Measurements from ENCODE around the gene ADCY2.

- TF ChIP-seq ZNF3 (CRISPR knock-in tag; IDR thresholded peaks at IDR 0.05) (no peak), CTCF (IDR thresholded peaks at IDR 0.05 in 2 of 3, conservative IDR thresholded peaks at IDR 0.05 in 1 of 3; ENCODE audit: insufficient read depth in 2 of 3, low read depth in 1 of 3, low read length in 3 of 3) (no peak), SIX5 (IDR thresholded peaks at IDR 0.05; ENCODE audit: borderline replicate concordance in 1 of 2, insufficient read depth in 1 of 2, low read depth in 1 of 2, low read length in 2 of 2) (no peak), LEF1 (IDR thresholded peaks at IDR 0.05) (no peak), KLF16 (IDR thresholded peaks at IDR 0.05) (no peak), POLR2AphosphoS5 (IDR thresholded peaks at IDR 0.05; ENCODE audit: control insufficient read depth, insufficient read depth, low read depth, low read length) (no peak), IRF9 (tag; IDR thresholded peaks at IDR 0.05) (no peak), SMARCA5 (IDR thresholded peaks at IDR 0.05) (no peak), PHF20 (IDR thresholded peaks at IDR 0.05; ENCODE audit: partially characterized antibody) (no peak)
- TF ChIP-seq, protein P1, sequence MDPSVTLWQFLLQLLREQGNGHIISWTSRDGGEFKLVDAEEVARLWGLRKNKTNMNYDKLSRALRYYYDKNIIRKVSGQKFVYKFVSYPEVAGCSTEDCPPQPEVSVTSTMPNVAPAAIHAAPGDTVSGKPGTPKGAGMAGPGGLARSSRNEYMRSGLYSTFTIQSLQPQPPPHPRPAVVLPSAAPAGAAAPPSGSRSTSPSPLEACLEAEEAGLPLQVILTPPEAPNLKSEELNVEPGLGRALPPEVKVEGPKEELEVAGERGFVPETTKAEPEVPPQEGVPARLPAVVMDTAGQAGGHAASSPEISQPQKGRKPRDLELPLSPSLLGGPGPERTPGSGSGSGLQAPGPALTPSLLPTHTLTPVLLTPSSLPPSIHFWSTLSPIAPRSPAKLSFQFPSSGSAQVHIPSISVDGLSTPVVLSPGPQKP (CRISPR knock-in tag; IDR thresholded peaks at IDR 0.05), result no peak
Observed at GRCh38 chr5:7374186-7374585, 21.8 kb upstream of the ADCY2 start.

Measured in K562 (cell line).